CD4-positive, CD25-positive, alpha-beta regulatory T cell (primary cell): ENCODE measurements around the gene NECTIN3. TPM values are rescaled to one million over a fixed set of nuclear protein-coding genes. Genes with fewer than 3 reads are reported as not detected.
A peak's percentile ranks its signal among the peaks of the same experiment; 100 is the strongest.

Experiments
- ATAC-seq, 2 donors: fragments of 150-1000 bp; cut with Tn5 transposase; one replicate each; pipeline ENCODE4 v1.10.0; 2021; ENCODE audit warnings: low read depth in 2 of 2, moderate number of reproducible peaks in 2 of 2, moderate library complexity in 1 of 2
- DNase-seq, 3 donors: peaks; one replicate each; pipeline versions ENCODE4 v3.0.0 to v3.0.0-alpha.2; 2012 to 2022; ENCODE audit warnings: mixed read lengths in 1 of 3
- H3K27ac ChIP-seq: one replicate; pipeline ENCODE4 v1.7.0; 2013; ENCODE audit warnings: mild to moderate bottlenecking, low read length; ENCODE audit not compliant: insufficient read depth, poor library complexity, severe bottlenecking
- H3K27me3 ChIP-seq: one replicate; pipeline ENCODE4 v1.7.0; 2013; ENCODE audit warnings: low read length; ENCODE audit not compliant: control insufficient read depth, insufficient read depth
- H3K36me3 ChIP-seq: one replicate; pipeline ENCODE4 v1.7.0; 2013; ENCODE audit warnings: mild to moderate bottlenecking, low read length, moderate library complexity; ENCODE audit not compliant: control insufficient read depth, insufficient read depth
- H3K4me1 ChIP-seq: 2 replicates; pipeline ENCODE4 v1.7.0; 2013; ENCODE audit warnings: mild to moderate bottlenecking, low read length; ENCODE audit not compliant: insufficient read depth, control insufficient read depth, poor library complexity, severe bottlenecking
- H3K4me3 ChIP-seq: one replicate; pipeline ENCODE4 v1.7.0; 2013; ENCODE audit warnings: low read depth, mild to moderate bottlenecking, low read length, moderate library complexity
- H3K9me3 ChIP-seq, 2 experiments: 1 replicate in 1 of 2; 2 replicates in 1 of 2; pipeline ENCODE4 v1.7.0; 2013; ENCODE audit warnings: low read length in 2 of 2, mild to moderate bottlenecking in 1 of 2, moderate library complexity in 1 of 2; ENCODE audit not compliant: control insufficient read depth in 2 of 2
- H3K27ac Mint-ChIP-seq, 3 donors: one replicate each; pipeline ENCODE4 v1.8.0; 2020 to 2022; ENCODE audit warnings: mild to moderate bottlenecking in 3 of 3, mixed read lengths in 3 of 3, moderate library complexity in 2 of 3
- H3K27me3 Mint-ChIP-seq: one replicate; pipeline ENCODE4 v1.8.0; 2022; ENCODE audit warnings: mild to moderate bottlenecking, mixed read lengths
- H3K36me3 Mint-ChIP-seq: one replicate; pipeline ENCODE4 v1.8.0; 2020; ENCODE audit warnings: mixed read lengths
- H3K4me1 Mint-ChIP-seq, 4 donors: one replicate each; pipeline ENCODE4 v1.8.0; 2020 to 2022; ENCODE audit warnings: mixed read lengths in 4 of 4, mild to moderate bottlenecking in 1 of 4
- H3K4me3 Mint-ChIP-seq, 4 donors: one replicate each; pipeline ENCODE4 v1.8.0; 2020 to 2022; ENCODE audit warnings: mild to moderate bottlenecking in 4 of 4, mixed read lengths in 4 of 4, moderate library complexity in 3 of 4
- H3K9me3 Mint-ChIP-seq, 7 donors: one replicate each; pipeline ENCODE4 v1.8.0; 2020 to 2022; ENCODE audit warnings: mixed read lengths in 7 of 7, mild to moderate bottlenecking in 3 of 7, moderate library complexity in 2 of 7
- polyA plus RNA-seq, 4 donors: library from polyadenylated mRNA; unstranded; fragments of 300-500 nt; fragmentation: Illumina TruSeq; gene quantifications; one replicate each; pipeline ENCODE4 v1.2.3, GENCODE V29; 2021
- total RNA-seq: library from RNA; stranded (reverse); gene quantifications from one replicate; pipeline ENCODE4 v1.2.3, GENCODE V29; 2022

NECTIN3 gene
- total and polyA plus RNA-seq, 5 donors from 2014 or later, result 0.33 to 3.1 (median 0.50) TPM

- Mint-ChIP-seq H3K9me3 (no peaks in the 10 kb centered on the region), H3K27me3 (peaks cover 56% of the 10 kb centered on the region), H3K36me3 (no peaks in the 10 kb centered on the region), H3K4me3 (peak overlapping the region; percentile 79 to 95 (median 92)), H3K4me1 (peaks cover 4 to 31% (median 25%) of the 10 kb centered on the region in 4 donors), H3K27ac (peak overlapping the region in 2 of 3 donors; percentile 83 to 86)
- peak in 2 of 3 donors; percentile 16 to 17 for DNase-seq
- peaks cover 31% of the 10 kb centered on the region for H3K4me1 ChIP-seq
- no peak for ATAC-seq
- H3K4me3 ChIP-seq, result peak overlapping the region; percentile 71
- peak overlapping the region; percentile 45 for H3K27ac ChIP-seq
- no peaks in the 10 kb centered on the region for H3K36me3 ChIP-seq
- H3K27me3 ChIP-seq, result peaks cover 32% of the 10 kb centered on the region
- no peaks in the 10 kb centered on the region for H3K9me3 ChIP-seq
Measured at GRCh38 chr3:111070772-111071256, 802 bp upstream of the NECTIN3 start.

GRCh38 chr3:111072031-111072921 lies 660 bp downstream of the NECTIN3 start:
- H3K4me1 Mint-ChIP-seq, result peaks cover 4 to 31% (median 25%) of the 10 kb centered on the region in 4 donors
- ATAC-seq, result peak; percentile 2 to 13
- H3K9me3 Mint-ChIP-seq, result no peaks in the 10 kb centered on the region
- Histone ChIP-seq H3K4me1 (peaks cover 31% of the 10 kb centered on the region), H3K4me3 (peak overlapping the region; percentile 49), H3K9me3 (no peaks in the 10 kb centered on the region), H3K27ac (no peak overlapping the region), H3K27me3 (peaks cover 28% of the 10 kb centered on the region), H3K36me3 (no peaks in the 10 kb centered on the region)
- H3K4me3 Mint-ChIP-seq, result peak overlapping the region; percentile 74 to 91 (median 88)
- H3K36me3 Mint-ChIP-seq, result no peaks in the 10 kb centered on the region
- peak in 1 of 3 donors; percentile 15 for DNase-seq
- peak overlapping the region in 2 of 3 donors; percentile 82 to 93 for H3K27ac Mint-ChIP-seq
- peaks cover 54% of the 10 kb centered on the region for H3K27me3 Mint-ChIP-seq

GRCh38 chr3:111073218-111073617 lies 1.6 kb downstream of the NECTIN3 start:
- Mint-ChIP-seq H3K27me3 (peaks cover 58% of the 10 kb centered on the region), H3K4me3 (peak overlapping the region; percentile 74 to 91 (median 88)), H3K9me3 (peaks cover 0 to 1% (median 0%) of the 10 kb centered on the region in 7 donors), H3K27ac (no peak overlapping the region), H3K4me1 (peaks cover 4 to 31% (median 25%) of the 10 kb centered on the region in 4 donors), H3K36me3 (no peaks in the 10 kb centered on the region)
- Histone ChIP-seq H3K4me3 (peak overlapping the region; percentile 49), H3K27me3 (peaks cover 28% of the 10 kb centered on the region), H3K4me1 (peaks cover 31% of the 10 kb centered on the region), H3K27ac (no peak overlapping the region), H3K9me3 (no peaks in the 10 kb centered on the region), H3K36me3 (no peaks in the 10 kb centered on the region)
- ATAC-seq (no peak), DNase-seq (no peak)

GRCh38 chr3:111076732-111077131 lies 5.1 kb downstream of the NECTIN3 start:
- peaks cover 15% of the 10 kb centered on the region for H3K4me1 ChIP-seq
- Mint-ChIP-seq H3K27ac (no peak overlapping the region), H3K36me3 (no peaks in the 10 kb centered on the region), H3K9me3 (peaks cover 0 to 1% (median 0%) of the 10 kb centered on the region in 7 donors), H3K27me3 (peaks cover 46% of the 10 kb centered on the region), H3K4me1 (peaks cover 4 to 15% (median 11%) of the 10 kb centered on the region in 4 donors), H3K4me3 (no peak overlapping the region)
- no peaks in the 10 kb centered on the region for H3K9me3 ChIP-seq
- DNase-seq, result no peak
- no peaks in the 10 kb centered on the region for H3K36me3 ChIP-seq
- no peak overlapping the region for H3K4me3 ChIP-seq
- no peak overlapping the region for H3K27ac ChIP-seq
- ATAC-seq, result no peak
- peaks cover 25% of the 10 kb centered on the region for H3K27me3 ChIP-seq

- ATAC-seq (no peak), DNase-seq (no peak)
- Mint-ChIP-seq H3K9me3 (peaks cover 0 to 1% (median 0%) of the 10 kb centered on the region in 7 donors), H3K36me3 (no peaks in the 10 kb centered on the region), H3K27ac (no peak overlapping the region), H3K4me3 (no peak overlapping the region), H3K4me1 (peaks cover 4 to 15% (median 11%) of the 10 kb centered on the region in 4 donors), H3K27me3 (peaks cover 45% of the 10 kb centered on the region)
- Histone ChIP-seq H3K27ac (no peak overlapping the region), H3K4me1 (peaks cover 13% of the 10 kb centered on the region), H3K4me3 (no peak overlapping the region), H3K9me3 (no peaks in the 10 kb centered on the region), H3K27me3 (peaks cover 25% of the 10 kb centered on the region), H3K36me3 (no peaks in the 10 kb centered on the region)
Measured at GRCh38 chr3:111077369-111077768, 5.8 kb downstream of the NECTIN3 start.

GRCh38 chr3:111080413-111080812 lies 8.8 kb downstream of the NECTIN3 start:
- peak in 1 of 3 donors; percentile 7 for DNase-seq
- no peaks in the 10 kb centered on the region for H3K36me3 Mint-ChIP-seq
- H3K4me3 ChIP-seq, result no peak overlapping the region
- peaks cover 14% of the 10 kb centered on the region for H3K27me3 Mint-ChIP-seq
- peaks cover 0 to 1% (median 0%) of the 10 kb centered on the region in 7 donors for H3K9me3 Mint-ChIP-seq
- H3K9me3 ChIP-seq, result no peaks in the 10 kb centered on the region
- H3K4me3 Mint-ChIP-seq, result no peak overlapping the region
- no peaks in the 10 kb centered on the region for H3K4me1 Mint-ChIP-seq
- H3K4me1 ChIP-seq, result no peaks in the 10 kb centered on the region
- H3K27ac ChIP-seq, result no peak overlapping the region
- H3K27me3 ChIP-seq, result no peaks in the 10 kb centered on the region
- ATAC-seq, result no peak
- no peak overlapping the region for H3K27ac Mint-ChIP-seq
- H3K36me3 ChIP-seq, result no peaks in the 10 kb centered on the region

- ATAC-seq (no peak), DNase-seq (no peak)
- Histone ChIP-seq H3K27ac (no peak overlapping the region), H3K36me3 (no peaks in the 10 kb centered on the region), H3K27me3 (no peaks in the 10 kb centered on the region), H3K4me3 (no peak overlapping the region), H3K4me1 (no peaks in the 10 kb centered on the region), H3K9me3 (no peaks in the 10 kb centered on the region)
- Mint-ChIP-seq H3K36me3 (no peaks in the 10 kb centered on the region), H3K27me3 (peaks cover 17% of the 10 kb centered on the region), H3K27ac (no peak overlapping the region), H3K9me3 (peaks cover 0 to 1% (median 0%) of the 10 kb centered on the region in 7 donors), H3K4me1 (no peaks in the 10 kb centered on the region), H3K4me3 (no peak overlapping the region)
Measured at GRCh38 chr3:111081008-111081545, 9.5 kb downstream of the NECTIN3 start.
